ENCODE data around the gene MAN1A1. TPM values are rescaled to one million over a fixed set of nuclear protein-coding genes. Genes with fewer than 3 reads are reported as not detected.

The MAN1A1 gene
- polyA plus RNA-seq, 1 donor from 2014 or later, result 4.6 TPM

- no peaks in the 10 kb centered on the region for H3K27me3 ChIP-seq (ENCODE audit: insufficient read depth, low read depth, low read length)
- no peaks in the 10 kb centered on the region for H3K9me3 ChIP-seq (ENCODE audit: low read length)
- no peak overlapping the region for H3K4me2 ChIP-seq (ENCODE audit: low read length)
- H4K20me1 ChIP-seq (ENCODE audit: insufficient read depth), result no peaks in the 10 kb centered on the region
- H3K9me2 ChIP-seq (ENCODE audit: insufficient read depth, low read length), result no peaks in the 10 kb centered on the region
- TF ChIP-seq REST (IDR thresholded peaks at IDR 0.05; ENCODE audit: borderline replicate concordance), result no peak
- H3K4me3 ChIP-seq (ENCODE audit: low read length), result no peak overlapping the region
- no peak overlapping the region for H3K27ac ChIP-seq (ENCODE audit: low read length)
- H2AFZ ChIP-seq (ENCODE audit: low read depth, low read length), result no peak overlapping the region
- H3K79me2 ChIP-seq (replicated peaks; ENCODE audit: insufficient read depth, low read length), result no peaks in the 10 kb centered on the region
- H3F3A ChIP-seq (ENCODE audit: insufficient read depth, low read length, poor library complexity, severe bottlenecking), result no peaks in the 10 kb centered on the region
- H3K9ac ChIP-seq (ENCODE audit: low read length), result no peak overlapping the region
- no peaks in the 10 kb centered on the region for H3K36me3 ChIP-seq (ENCODE audit: insufficient read depth, low read length)
These were observed 183.4 kb downstream of the MAN1A1 start for GRCh38 chr6:119166024-119166784.

GRCh38 chr6:119163006-119163405 is 186.6 kb downstream of the MAN1A1 start:
- Histone ChIP-seq H3K27me3 (ENCODE audit: insufficient read depth, low read depth, low read length) (no peaks in the 10 kb centered on the region), H3K27ac (ENCODE audit: low read length) (no peak overlapping the region), H3K36me3 (ENCODE audit: insufficient read depth, low read length) (no peaks in the 10 kb centered on the region), H3K4me2 (ENCODE audit: low read length) (no peak overlapping the region), H3K9ac (ENCODE audit: low read length) (no peak overlapping the region), H3F3A (ENCODE audit: insufficient read depth, low read length, poor library complexity, severe bottlenecking) (no peaks in the 10 kb centered on the region), H4K20me1 (ENCODE audit: insufficient read depth) (no peaks in the 10 kb centered on the region), H2AFZ (ENCODE audit: low read depth, low read length) (no peak overlapping the region), H3K9me3 (ENCODE audit: low read length) (no peaks in the 10 kb centered on the region), H3K4me3 (ENCODE audit: low read length) (no peak overlapping the region), H3K79me2 (replicated peaks; ENCODE audit: insufficient read depth, low read length) (no peaks in the 10 kb centered on the region), H3K9me2 (ENCODE audit: insufficient read depth, low read length) (no peaks in the 10 kb centered on the region)
- no peak for TF ChIP-seq RAD21 (conservative IDR thresholded peaks at IDR 0.05)
- no peak for TF ChIP-seq POLR2AphosphoS5 (IDR thresholded peaks at IDR 0.05)
- no peak for TF ChIP-seq REST (IDR thresholded peaks at IDR 0.05; ENCODE audit: borderline replicate concordance)
- no peak for TF ChIP-seq EP300 (conservative IDR thresholded peaks at IDR 0.05; ENCODE audit: poor library complexity, severe bottlenecking)
- no peak for TF ChIP-seq TAF1 (IDR thresholded peaks at IDR 0.05; ENCODE audit: low read depth)
- TF ChIP-seq SMC3 (conservative IDR thresholded peaks at IDR 0.05; ENCODE audit: poor library complexity), result no peak
- no peak for TF ChIP-seq MXI1 (conservative IDR thresholded peaks at IDR 0.05; ENCODE audit: poor library complexity, severe bottlenecking)
- TF ChIP-seq EZH2 (IDR thresholded peaks at IDR 0.05; ENCODE audit: borderline replicate concordance, insufficient read depth, low read length, poor library complexity, severe bottlenecking), result no peak
- no peak for TF ChIP-seq CTCF (IDR thresholded peaks at IDR 0.05; ENCODE audit: poor library complexity, severe bottlenecking)

Data from neural cell (in vitro differentiated cells).